HG02943 (cell line): Measurements from ENCODE around the gene CORO7.

Source experiments
- ATAC-seq: cut with Tn5 transposase; IDR thresholded peaks from one replicate; pipeline ENCODE4 v1.9.1; 2021; ENCODE audit warnings: mild to moderate bottlenecking, low read depth, moderate library complexity; ENCODE audit not compliant: unreplicated experiment

The CORO7 gene

GRCh38 chr16:4416200-4417032, at the start of gene CORO7:
Gene CORO7 (minus strand): TSS chr16:4416596. CDS start chr16:4416518, 78 bp downstream.
- ATAC-seq, result peak; percentile 56

DNA sequence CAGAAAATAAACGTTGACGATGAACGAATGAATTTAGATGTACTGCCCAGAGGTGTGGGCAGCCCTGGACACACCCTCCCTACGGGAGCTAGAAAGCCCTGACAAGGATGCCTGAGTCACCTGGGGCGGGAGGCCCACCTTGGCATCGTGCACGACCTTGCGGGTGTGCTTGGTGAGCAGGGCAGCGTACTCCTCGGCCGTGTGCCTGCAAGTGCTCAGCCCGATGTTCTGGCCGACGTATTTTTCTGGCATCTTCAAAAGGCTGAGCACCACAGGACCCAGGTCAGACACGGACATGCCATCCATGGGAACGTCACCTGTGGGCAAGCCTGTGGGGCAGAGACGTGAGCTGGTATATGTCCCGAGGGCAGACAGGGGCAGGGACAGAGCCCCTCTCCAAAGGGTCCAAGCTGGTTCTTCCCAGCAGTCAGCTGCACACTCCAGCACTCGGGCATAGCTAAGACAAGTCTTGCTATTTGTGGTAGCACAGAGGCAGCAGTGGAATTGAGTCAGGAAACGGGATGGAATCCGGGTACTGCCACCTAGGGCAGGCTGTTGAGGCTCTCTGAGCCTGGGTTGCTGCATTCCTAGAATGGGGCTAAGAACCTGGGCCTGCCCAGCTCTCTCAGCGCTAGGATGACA, 47.2 kb upstream of the CORO7 start:
- ATAC-seq, result no peak

DNA sequence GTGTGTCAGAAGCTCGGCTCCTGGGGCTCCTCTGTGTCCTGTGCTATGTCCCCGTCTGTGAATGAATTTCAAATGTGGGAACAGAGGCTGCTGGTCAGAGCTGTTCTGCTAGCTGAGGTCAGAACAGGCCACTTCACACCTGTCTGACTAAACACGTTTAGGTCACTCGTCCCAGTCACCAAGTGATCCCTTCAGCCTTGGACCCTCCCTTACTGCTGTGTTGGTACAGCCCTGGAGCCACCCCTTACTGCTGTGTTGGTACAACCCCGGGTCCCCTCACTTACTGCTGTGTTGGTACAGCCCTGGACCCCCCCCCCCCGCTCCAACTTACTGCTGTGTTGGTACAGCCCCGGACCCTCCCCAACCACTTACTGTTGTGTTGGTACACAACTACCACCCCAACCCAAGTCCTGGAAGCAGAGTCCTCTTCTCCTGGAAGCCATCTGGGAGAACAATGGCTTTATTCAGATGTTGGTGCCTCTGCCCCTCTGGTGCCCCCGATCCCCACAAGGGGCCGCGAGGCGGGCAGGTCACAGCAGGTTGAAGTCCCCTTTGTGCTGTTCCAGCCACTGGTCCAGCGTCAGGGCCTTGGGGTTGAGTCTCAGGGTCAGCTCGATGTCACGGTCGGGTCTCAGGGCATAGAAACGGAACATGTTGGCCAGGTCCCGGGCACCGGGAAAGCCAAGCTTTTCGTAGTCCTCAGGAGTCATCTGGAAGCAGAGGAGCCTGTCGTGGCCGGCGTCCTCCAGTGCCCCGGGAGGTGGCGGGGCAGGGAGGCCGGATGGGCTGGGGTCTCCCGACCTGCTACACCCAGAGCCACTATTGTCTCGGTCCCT, 45.1 kb upstream of the CORO7 start:
- ATAC-seq, result no peak

DNA sequence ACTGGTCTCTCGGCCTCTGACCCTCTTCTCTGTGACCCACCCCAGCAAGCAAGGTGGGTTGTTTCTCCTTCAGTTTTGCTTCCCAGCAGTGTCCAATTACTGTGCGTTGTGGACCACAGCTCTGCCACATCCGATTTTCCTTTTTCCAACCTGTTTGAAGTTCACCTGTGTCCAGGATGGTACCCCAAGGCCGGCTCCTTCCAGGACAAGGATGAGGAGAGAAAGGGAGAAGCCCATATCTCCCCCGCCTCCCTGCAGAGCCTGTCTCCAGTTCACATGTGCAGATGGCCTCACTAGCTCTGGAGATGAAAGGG, 44.5 kb upstream of the CORO7 start:
- ATAC-seq, result no peak

DNA sequence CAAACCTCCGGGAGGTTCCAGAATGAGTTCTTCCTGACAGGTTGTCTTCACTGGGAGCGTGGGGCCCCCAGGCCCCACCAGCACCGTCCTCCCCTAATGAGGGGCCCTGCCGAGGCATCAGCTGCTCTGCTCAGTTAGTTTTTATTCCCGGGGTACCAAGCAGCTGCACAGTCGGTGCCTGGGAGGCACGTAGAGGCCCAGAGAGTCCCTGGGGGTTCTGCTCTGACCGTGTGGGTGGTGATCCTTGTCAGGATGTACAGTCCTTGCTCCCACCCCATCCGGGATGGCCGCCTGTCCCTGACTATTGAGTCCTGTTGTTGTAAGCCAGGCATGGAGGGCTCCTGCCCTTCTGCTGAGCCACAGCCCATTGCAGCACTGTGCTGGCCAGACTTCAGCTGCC, 39.6 kb upstream of the CORO7 start:
- no peak for ATAC-seq

DNA sequence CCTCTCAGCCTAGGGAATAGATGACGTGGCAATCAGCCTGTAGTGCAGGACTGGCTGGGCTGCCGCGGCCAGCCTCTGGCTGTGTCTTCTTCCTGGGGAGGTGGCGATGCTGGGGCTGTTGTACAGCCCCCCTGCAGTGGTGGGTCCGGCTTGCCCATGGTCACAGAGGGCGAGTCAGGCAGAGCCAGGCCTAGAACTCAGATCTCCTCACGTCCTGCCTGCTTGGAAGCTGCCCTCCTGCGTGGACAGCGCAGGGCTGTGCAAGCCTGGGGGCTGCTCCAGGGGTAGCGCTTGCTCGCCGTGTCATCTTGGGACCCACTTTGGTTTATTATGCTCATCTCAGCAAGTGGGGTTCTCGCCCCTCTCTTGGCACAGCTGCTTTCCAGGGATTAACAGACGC, 38.7 kb upstream of the CORO7 start:
- no peak for ATAC-seq

DNA sequence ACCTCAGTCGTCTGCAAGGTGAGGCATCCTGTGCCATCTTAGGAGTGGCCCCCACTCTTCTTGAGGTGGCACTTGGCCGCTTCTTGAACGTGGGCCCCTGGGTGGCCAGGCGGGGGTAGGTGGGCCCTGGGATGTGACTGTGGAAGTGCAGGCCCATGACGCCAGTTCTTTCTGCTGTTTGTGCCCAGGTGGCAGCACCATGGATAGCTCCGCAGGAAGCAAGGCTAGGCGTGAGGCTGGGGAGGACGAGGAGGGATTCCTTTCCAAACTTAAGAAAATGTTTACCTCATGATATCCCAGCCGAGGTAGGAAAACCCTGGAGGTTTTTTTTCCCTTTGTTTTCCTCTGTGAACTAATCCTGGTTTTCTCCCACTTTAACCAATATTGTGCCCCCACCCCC, 38.2 kb upstream of the CORO7 start:
- ATAC-seq, result no peak

DNA sequence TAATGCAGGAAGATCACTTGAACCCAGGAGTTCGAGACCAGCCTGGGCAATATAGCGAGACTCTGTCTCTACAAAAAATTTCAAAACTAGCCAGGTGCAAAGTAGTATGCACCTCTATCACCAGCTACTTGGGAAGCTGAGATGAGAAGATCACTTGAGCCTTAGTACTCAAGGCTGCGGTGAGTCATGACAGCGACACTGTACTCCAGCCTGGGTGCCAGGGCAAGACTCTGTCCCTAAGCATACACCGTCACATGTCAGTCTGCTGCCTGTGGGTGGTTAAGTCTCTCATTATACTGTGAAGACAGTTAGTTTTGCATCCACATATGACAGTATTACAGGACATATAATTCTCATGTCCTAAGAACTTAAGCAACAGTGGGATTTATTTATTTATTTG, 36.3 kb upstream of the CORO7 start:
- ATAC-seq, result no peak

DNA sequence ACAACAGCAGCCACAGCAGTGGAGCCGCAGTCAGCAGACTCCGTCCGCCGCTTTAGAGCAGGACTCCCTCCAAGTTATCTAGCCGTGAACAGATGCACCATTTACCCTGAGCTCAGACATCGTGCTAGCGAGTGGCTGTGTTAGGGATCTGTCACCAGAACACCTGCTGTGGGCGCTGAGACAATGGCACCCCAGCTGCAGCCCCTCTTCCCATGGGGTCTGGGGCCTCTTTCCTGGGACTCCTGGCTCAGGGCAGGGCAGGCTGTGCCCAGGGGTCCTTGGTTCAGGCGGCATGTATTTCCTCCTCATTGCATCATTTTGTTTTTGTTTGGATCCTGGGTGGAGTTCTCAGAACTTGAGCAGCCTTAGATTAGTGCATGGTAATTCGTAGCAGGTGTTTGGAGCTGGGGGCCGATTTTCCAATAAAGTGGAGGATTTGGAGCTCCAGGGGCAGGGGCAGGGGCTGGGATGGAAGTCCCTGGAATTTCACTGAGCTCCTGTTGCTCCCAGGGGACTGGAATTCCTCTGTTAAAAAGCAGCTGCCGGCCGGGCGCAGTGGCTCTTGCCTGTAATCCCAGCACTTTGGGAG, 34.6 kb upstream of the CORO7 start:
- ATAC-seq, result no peak

GRCh38 chr16:4450430-4450829, 34.0 kb upstream of the CORO7 start:
- no peak for ATAC-seq

DNA sequence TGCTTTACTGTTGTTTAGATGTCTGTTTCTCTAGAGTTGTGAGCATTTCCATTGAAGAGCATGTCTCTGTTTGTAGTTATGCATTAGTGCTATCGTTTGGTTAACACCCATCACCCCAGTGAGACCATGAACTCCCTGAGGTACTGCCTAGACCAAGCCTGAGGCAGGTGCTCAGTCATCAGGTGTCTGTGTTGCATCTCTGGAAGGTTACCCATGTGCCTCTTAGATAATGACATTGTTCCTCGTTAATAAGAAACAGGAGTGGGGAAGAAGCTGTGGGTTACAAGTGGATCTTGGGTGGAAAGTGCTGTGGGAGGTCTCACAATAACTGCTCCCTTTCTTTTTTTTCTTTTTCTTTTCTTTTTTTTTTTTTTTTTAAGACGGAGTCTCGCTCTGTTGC, 27.6 kb upstream of the CORO7 start:
- no peak for ATAC-seq

- ATAC-seq, result no peak
Observed at GRCh38 chr16:4443271-4443670, 26.9 kb upstream of the CORO7 start.

DNA sequence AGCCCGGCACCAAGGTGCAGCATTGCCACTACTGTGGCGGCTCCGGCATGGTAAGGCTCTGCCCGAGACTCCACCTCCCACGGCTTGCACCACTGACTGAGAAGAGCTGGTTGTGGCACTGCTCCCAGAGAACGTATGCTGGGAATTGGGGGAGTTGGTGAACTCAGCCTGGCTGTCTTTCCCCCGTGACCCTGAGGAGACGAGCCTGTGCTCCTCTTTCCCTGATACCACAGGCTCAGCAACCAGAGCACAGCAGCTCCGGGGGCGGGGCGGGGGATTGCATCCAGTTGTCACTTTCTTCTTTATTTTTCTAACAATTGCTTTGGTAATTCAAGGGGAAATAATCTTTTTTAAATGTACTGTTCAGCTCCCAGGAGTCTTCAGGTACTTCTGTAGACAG, 26.0 kb upstream of the CORO7 start:
- ATAC-seq, result no peak

GRCh38 chr16:4437366-4437765, 21.0 kb upstream of the CORO7 start:
- ATAC-seq, result no peak

DNA sequence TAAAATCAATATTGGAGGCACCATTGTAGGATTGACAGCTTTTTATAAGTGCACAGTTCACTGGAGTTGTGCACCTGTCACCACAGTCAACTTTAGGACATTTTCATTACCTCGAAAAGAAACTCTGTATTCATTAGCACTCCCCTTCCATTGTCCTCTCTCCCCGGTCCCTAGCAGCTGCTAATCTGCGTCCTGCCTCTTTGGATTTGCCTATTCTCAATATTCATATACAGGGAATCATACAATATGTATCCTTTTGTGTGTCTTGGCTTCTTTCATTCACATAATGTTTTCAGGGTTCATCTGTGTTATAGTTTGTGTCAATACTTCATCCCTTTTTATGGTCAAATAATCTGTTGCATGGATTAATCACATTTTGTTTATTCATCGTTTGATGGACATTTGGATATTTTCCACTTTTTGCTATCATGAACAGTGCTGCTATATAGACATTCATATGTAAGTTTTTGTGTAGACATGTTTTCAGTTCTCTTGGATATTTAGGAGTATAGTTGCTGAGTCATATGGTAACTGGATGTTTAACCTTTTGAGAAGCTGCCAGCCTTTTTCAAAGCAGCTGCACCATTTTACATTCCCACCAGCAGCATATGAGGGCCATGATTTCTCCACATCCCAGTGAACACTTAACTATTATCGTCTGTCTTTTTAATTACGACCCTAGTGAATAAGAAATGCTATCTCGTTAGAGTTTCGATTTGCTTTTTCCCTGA, 19.1 kb upstream of the CORO7 start:
- ATAC-seq, result no peak

- no peak for ATAC-seq
Observed at GRCh38 chr16:4433914-4434787, 17.8 kb upstream of the CORO7 start.

GRCh38 chr16:4433228-4433627, 16.8 kb upstream of the CORO7 start:
- no peak for ATAC-seq

DNA sequence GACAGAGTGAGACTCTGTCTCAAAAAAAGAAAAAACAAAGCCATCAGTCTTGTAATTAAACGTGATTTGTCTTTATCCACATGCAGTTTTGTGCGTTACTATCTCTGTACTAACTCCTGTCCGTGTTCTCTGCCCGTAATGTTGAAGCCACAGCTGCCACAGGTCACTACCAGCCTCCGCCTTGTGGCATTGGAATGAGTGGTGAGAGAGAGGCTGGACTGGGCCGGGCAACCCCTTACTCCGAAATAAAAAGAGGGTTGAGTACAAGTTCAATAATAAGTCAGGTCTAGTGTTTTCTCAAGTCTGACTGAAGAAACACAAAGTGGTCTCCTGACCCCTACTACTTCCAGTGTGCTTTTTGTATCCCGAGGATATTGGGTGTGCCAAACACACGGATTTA, 14.6 kb upstream of the CORO7 start:
- ATAC-seq, result no peak

- ATAC-seq, result no peak
Observed at GRCh38 chr16:4428500-4428899, 12.1 kb upstream of the CORO7 start.
